ELR (cell line): ENCODE measurements around the gene PLCB1.
"Not testable (repeated sequence)": the region's sequence is repeated elsewhere in the genome, so short reads cannot be mapped to it uniquely, and the experiment has no call there.

Source experiments
- DNase-seq: peaks from one replicate; pipeline ENCODE4 v3.0.0-alpha.2; 2015; ENCODE audit warnings: low read depth

The PLCB1 gene

DNA sequence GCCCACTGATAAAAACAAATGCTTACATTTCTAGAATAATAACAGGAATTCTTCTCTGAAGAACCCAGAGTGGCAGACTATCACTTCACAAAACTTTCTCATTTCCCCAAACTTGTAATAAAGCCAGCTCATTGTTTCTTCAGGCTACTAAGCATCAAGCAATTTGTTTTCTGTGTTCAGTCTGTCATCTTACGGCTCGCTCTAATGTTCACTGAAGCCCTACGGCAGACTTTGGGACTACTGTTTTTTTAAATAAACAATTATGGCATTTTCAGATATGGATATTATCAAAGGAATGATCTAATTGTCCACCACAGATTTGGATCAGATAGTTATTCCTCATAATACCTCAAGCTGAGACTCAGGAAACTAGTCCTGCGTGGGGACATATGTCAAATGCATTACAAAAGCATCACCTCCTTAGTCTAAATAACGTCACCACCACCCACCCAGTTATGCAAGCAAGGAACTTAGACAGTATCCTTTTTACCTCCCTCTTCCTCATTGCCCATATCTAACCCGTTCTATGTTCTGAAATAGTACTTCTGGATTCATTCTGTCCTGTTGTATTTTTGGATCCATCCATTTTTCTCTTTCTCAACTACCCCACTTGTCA is 415.1 kb downstream of the PLCB1 start:
- DNase-seq = no peak

DNA sequence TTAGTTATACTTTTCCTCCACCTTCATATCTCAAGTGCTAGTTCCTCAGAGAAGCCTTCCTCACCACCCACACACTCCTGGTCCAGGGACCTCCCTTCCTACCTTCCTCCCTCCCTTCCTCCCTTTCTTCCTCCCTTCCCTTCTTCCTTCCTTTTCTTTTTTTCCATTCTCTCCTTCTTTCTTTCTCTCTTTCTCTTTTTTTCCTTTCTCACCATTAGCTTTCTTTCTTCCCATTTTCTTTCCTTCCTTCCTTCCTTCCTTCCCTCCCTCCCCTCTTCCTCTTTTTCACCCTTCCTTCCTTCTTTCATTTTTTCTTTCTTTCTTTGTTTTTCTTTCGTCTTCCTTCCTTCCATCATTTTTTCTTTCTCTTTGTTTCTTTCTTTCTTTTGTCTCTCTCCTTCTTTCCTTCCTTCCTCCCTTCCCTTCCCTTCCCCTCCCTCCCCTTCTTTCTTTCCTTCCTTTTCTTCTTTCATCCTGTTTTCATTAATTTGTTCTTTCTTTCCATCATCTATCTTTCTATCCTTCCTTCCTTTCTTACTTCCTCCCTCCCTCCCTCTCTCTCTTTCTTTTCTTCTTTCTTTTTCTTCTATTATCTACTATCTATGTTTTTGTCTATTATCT is 416.0 kb downstream of the PLCB1 start:
- DNase-seq = no peak

DNA sequence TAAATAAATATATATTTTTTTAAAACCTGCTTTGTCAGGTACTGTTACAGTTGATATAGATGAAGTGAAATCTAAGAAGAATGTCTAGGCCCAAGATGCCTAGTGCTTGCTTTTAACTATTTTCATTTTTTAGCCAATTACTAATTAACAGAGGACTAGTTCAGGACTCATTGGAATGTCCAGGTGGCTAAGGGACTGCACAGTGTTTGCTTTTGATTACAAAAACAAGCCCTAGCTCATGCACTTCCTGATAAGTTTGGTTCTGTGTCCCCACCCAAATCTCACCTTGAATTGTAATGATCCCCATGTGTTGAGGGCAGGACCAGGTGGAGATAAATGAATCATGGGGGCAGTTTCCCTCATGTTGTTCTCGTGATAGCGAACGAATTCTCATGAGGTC is 417.1 kb downstream of the PLCB1 start:
- no peak for DNase-seq

DNA sequence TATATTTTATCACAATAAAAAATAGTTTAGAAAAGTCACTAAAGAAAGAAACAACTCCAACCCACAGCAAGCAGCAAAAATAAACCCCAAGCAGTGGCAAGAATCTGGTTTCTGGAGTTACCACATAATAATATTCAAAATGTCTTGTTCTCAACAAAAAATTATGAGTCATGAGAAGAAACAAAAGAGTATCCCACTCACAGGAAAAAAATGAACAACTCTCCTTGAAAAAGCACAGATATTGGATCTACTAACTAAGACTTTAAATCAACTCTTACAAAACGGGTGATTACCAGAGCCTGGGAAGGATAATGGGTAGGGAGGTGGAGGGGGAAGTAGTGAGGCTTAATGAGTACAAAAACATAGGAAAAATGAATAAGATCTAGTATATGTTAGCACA is 425.6 kb downstream of the PLCB1 start:
- peak; percentile 36 for DNase-seq

DNA sequence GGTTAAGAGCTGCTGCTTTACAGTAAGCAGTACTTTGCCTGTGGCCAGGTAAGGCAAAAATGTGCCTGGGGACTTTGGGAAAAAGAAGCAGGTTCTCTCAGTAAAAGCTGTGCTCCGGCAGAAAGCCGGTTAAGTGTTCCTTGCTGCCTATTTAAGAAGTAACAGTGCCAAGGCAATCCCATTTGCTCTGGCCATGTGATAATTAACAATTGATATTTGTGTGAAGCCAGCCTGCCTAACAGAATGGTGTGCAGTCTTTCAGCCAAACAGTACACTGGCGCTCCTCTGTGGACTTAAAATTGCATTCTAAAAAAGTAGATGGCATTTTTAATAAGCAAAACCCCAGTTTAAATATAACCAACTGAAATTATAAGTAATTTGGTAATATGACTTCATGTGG is 430.3 kb downstream of the PLCB1 start:
- no peak for DNase-seq

DNA sequence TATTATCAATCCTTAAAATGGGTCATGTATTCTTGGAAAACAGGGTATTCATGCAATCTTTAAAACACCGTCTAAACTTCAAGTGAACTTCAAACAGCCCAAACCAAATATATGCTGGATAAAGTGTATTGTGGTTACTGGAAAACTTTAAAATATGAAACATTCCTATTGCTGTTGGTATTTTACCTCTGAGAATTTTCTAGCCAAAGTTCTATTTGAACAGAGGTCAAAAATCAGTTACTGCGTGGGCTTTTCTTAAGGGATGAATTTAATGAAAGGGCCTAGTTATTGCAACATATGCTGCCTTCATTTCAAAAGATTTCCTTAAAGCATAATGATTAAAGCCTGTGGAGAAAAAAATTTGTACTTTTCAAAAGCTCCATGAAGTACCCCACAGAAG is 436.0 kb downstream of the PLCB1 start:
- DNase-seq = no peak

DNA sequence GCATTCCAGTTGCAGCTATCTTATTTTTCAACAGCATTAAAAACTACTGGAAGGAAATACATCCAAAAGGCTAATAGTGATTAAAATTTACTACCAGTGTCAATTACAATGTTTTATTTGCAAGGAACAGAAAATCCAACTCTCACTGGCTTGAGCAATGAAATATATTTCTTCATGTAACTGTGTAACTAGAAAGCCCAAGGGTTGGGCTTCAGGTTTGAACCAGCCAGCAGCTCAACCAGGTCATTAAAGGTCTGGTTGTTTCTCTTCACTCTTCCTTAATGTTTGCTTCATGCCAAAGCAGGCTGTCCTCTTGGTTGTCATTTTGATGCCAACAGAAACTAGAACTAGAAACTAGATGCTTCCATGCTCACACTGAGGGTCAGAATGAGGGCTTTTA is 437.7 kb downstream of the PLCB1 start:
- DNase-seq = no peak

DNA sequence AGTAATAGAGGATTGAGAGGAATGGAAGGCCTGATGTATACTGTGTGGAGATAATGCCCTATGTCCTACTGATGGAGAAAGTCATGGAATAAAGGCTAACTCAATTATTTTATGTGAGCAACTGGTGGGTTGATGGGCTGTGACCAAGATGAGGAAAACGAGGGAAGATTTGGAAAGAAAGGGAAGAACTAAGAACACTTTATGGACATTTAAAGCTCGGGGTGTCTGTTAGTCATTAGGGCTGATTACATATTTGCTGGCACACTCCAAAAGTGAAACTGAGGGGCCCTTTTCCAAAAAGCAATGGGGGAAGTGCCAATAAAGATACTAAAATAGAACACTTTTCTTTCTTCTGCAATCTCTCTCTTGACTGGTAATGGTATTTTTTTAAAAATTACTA is 439.5 kb downstream of the PLCB1 start:
- DNase-seq = no peak

DNA sequence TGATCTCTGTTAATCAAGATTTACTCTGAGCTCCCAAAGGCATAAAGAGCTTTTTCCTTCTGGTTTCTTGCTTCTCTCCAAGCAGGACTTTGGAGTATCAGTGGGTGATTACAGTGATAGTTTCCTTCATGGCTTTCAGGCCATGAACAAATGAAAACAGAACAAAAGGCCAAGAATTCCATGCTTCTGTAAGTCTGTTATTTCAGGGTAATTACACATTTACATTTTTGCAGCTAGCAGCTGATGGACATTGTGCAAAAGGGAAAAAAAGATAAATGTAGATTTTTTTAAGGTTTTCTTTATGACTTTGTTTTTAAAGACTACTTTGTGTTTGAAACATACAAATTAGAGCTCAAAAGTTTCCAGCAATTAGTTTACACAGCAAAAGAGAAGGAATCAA is 441.6 kb downstream of the PLCB1 start:
- no peak for DNase-seq

DNA sequence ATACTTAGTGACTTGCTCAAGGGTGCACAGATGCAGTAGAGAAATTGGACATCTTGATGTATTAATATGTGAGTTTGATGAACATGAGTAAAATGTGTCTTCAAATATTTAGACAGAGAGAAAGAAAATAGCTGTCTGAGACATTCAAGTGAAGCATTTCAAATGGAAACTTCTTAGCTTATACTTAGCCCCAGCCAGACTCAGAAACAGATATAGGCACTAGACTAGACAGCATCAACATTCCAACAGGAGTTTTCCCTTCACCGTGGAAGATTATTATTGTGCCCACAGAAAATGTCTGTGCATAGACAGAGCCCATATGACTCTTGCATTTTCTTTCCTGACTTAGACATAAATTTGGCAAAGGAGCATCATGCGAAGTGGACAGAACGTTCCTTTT is 443.0 kb downstream of the PLCB1 start:
- DNase-seq = no peak

DNA sequence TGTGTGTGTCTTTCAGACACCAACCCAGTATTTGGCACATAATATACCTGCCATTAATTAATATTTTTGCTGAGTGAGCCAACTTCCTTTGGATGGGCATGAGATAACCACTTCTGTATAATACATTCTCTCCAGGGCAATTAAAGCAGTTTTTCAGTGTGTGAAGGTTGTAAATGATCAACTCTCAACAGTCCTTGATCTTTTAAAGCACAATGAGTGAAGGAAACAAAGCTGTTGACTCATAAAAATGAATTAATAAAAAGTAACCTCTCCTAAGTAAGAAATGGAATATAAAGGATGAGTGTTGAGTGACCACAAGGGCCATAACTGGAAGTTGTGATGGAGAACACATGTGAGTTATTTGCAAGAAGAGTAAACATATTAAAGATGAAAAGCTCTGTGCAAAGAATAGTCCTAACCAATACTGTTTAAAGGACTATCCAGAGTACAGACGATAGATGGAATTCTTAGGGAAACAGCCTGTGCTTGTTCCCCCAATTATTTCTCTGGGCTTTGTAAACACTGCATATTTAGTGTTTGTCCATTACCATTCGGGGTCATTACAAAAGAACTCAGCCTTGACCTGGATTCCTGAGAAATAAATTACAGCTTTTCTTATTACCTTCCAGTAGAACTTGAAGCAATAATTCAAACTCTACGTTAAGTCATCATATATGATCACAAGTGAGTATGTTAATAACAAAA is 446.2 kb downstream of the PLCB1 start:
- DNase-seq = no peak

DNA sequence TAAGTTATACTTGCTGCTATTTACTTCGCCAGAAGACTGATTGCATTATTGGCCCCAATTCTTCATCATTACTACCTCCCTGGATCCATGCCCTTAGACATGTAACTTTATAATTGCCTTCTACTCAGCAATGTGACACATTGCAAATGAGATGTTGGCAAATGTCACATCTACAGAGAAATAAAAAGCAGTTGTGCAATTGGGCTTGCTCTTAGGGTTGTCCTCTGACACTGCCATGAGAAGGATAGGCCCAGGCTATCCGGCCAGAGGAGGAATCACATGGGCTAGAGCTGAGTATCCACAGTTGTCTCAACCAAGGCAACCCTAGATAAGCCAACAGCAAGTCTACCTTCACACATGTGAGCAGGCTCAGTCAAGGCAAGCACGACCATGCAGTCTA is 447.0 kb downstream of the PLCB1 start:
- DNase-seq = no peak

DNA sequence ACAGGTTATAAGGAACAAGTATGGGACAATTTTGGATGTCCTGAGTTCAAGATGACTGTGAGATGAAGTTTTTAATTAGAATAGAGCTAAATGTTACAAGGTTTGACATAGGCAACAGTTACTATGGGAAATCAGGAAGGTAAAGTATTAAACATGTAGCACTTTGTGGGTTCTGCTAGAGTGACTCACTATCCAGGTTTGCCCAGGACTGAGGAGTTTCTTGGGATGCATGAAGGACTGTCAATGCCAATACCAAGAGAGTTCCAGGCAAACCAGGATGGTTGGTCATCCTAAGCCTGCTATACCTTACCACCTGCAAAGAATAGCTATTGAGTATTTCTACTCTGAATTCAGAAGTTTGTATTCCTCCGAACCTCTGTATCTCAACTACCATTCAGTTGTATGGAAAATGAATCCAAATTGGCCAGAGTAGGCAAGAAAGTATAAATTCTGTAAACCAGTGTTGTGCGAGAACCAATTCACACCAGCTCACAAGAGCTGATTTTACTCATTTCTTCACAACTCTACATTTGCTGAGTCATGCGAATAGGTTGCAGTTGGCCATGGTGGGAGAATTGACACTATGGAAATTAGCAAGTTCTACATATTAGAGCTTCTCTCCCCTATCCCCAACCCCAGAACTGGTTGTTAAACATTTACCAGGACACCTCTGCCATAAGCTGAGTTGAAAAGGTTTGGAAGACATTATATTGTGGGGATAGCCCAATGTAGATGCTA is 449.5 kb downstream of the PLCB1 start:
- no peak for DNase-seq

DNA sequence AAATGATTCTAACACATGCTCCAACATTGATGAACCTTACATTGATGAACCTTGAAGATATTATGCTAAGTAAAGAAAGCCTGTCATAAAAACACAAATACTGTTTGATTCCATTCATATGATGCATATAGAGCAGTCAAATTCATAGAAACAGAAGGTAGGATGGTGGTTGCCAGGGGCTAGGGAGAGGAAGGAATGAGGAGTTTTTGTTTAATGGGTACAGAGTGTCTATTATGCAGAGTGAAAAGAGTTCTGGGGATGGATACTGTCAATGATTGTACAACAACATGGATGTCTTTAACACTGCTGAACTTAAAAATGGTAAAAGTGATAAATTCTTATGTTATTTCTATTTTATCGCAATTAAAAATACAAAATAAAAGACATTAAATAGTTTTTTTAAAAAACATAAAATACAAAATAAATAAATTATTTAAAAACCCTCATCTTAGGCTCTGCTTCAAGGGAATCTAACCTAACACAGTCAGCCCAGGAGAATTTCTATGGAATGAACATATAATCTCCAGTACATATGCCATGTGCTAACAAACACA is 451.0 kb downstream of the PLCB1 start:
- DNase-seq = no peak

DNA sequence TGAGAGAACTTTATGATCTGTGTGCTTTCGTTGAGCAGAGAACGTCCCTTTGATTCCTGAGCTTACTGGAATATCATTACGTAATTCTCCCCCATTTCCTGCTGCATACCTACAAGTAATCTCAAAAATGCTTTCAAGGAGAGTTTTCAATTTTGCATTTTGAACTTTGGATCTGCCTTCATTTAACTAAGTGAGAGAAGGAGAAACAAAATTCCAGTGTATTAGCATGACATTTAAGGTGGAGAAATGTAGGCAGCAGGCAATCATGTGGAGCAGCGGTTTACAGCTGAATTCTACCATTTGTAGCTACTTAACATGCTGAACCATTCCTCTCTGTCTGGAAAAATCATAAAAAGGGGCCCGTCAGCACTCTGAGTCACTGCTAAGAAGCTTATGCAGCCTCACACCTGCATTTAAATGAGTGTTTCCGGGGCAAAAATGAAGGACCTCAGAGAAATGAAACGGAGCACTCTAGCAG is 451.5 kb downstream of the PLCB1 start:
- DNase-seq = no peak

DNA sequence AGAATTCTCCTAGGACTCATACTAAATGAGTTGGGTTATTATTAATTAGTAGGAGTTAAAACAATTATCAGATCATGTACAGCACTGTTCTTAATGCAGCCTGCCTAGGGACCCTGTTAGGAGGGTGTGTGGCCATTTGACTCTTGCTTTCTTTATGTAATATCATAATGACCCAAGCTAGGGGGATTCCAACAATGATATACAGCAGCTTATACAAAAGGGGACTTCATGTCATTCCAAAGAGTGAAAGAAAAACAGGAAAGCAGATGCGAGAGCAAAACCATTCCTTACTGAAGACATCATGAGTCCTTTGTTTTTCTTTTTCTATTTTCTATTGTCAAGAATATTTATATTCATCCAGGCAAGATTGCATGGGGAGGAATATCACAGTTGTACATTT is 455.2 kb downstream of the PLCB1 start:
- no peak for DNase-seq

DNA sequence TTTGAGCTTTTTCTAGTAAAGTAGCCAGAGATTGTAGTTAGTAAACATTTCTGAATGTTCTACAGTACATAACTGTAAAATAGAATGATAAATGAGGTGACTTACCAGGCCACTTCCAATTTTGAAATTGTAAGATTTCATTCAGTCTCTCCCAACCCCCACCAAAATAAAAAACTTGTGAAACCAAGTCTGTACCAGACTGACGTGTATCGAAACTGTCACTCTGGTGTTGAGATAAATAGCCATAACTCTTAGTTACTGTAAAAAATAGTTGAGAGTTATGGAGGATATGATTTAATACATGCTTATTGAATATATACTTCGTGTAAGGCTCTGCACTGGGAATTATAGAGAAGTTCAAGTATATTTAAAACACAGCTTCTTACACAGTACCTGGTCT is 455.7 kb downstream of the PLCB1 start:
- DNase-seq = no peak

DNA sequence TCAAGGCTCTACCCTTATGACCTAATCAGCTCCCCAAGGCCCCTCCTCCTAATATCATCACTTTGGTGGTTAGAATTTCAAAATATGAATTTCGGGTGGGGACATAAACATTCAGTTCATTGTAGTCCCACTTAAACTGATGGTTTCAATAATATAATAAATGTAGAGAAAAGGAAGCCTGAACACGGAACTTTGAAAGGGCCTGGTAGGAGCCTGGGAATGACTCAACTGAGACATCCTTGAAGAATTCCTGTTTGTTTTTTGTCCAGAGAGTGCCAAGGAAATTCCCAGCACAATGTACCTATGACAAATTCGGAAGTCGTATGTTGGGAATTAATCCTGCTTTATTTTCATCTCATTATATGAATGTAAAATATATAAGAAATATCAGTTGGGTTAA is 457.9 kb downstream of the PLCB1 start:
- DNase-seq = peak; percentile 60

DNA sequence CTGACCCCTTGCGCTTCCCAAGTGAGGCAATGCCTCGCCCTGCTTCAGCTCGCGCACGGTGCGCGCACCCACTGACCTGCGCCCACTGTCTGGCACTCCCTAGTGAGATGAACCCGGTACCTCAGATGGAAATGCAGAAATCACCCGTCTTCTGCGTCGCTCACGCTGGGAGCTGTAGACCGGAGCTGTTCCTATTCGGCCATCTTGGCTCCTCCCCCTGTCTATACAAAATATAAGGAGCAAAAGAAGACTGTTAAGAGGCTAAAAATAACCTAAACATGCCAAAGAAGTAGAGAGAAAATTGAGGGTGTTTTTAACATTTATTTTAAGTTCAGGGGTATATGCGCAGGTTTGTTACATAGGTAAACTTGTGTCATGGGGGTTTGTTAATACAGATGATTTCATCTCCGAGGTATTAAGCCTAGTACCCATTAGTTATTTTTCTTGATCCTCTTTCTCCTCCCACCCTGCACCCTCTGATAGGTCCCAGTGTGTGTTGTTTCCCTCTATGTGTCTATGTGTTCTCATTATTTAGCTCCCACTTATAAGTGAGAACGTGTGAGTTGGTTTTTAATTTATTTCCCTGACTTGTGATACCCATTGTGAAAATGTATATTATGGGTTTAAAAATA is 469.0 kb downstream of the PLCB1 start:
- not testable (repeated sequence) for DNase-seq

DNA sequence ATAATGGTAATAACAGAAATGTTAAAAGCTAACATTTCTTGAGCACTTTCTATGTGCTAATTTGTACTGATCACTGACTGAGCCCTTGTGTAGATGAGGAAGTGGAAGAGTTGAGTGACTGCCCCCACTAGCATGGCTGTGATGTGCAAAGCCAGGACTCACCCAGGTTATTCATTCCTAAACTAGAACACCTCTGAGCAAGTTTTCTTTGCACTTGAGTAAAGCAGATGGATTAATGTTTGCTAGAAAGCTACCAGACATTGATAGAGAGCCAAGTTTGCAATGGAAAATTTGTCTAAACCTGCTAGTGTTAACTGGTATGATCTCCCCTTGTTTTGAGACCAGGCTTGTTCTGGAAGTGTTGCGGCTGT is 469.5 kb downstream of the PLCB1 start:
- DNase-seq = no peak

DNA sequence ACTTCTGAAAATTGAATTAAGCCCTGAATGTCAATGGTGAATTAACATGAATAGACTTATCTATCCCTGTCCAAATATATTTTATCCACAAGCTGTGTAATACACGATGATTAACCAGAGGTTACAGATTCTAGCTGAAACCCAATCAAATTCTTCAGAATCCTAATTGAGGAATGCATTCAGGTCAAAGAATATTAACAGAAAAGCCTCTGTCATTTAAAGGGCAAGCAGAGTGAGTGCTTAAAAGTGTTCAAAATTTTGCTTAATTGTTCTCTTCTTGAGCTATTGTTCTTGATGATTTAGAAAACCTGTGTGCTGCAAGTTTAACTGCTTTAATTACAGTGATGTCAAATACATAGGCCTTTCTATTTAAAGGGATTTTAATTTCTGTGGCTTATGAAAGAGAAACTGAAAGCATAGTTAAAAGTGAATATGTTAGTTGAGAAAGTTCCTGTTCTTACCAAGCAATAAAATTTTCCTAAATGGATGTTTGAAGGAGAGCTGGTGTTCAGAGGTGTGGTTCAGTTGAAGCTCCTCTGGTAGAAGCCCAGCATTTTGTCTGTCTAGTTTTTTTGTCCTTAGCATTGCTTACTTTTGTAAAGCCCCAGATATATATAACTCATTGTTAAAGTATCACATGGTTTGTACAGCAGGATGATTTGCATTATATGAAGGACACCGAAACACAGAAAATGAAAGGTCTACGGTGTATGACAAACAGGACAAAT is 470.5 kb downstream of the PLCB1 start:
- DNase-seq = no peak
